ENCODE results near the gene AFF4. TPM values are rescaled to one million over a fixed set of nuclear protein-coding genes. Genes with fewer than 3 reads are reported as not detected.
"Not testable (repeated sequence)": the region's sequence is repeated elsewhere in the genome, so short reads cannot be mapped to it uniquely, and the experiment has no call there.

The AFF4 gene
- polyA plus RNA-seq (2013, experiment 1 of 2): 31.4 TPM
- 33.2 TPM for polyA plus RNA-seq (2013, experiment 2 of 2)

DNA sequence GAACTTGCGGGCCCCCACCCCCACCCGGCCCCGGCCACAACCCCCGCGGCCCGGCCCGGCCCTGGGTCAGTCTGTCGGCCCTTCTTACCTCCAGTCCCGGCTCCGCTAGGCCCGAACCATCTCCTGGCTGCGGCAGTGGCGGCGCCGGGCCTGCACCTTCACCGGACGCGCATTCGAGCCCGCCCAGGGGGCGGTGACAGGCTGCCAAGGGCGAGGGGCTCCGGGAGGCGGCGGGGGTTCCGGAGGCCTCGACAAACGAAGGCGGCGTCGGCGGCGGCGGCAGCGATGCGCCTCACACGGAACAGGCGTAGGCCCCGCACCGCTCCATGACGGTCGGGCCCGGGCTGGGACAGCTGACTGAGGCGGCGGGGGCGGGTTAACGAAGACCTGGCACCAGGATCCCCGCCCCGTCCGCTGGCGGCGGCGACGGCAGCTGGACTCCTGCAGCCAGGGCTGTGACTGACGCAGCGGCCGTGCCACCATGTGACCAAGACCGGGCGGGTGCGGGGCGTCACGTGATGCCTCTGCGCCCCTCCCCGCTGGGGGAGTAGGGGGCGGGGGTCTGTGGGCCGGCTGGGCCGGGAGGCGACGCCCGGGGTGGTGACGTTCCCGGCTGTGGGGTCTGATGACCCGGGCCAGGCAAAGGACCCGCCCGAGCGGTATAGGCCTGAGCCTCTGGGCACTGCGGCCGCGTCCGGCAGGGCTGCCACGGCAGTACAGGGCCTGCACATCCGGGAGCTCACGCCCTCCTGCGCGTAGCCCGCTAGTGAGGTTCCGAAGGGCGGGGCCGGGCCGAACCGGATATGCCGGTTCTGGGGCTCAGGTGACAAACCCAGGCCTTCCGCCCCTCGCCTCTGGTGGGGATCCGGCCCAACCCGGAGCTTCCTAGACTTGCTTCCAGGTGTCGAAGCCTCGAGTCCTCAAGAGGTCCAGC lies at the start of gene AFF4:
TSS of gene AFF4 (minus strand) at position 464 of the 934 bp plus-strand sequence. CDS start 26,445 bp downstream, outside the sequence.
- H3K4me1 ChIP-seq (ENCODE audit: insufficient read depth, low read length): no peaks in the 10 kb centered on the region
- H3K4me3 ChIP-seq (ENCODE audit: low read length): peak within 1 kb of the TSS; percentile 91
- peaks cover 5% of the 10 kb centered on the region; the same call in 1 of the 2 replicates for H3K36me3 ChIP-seq (ENCODE audit: insufficient read depth, low read length)
- H3K27ac ChIP-seq (ENCODE audit: low read depth, low read length): peak within 1 kb of the TSS; percentile 93
- H3K9ac ChIP-seq (ENCODE audit: low read depth, low read length): peak within 1 kb of the TSS; percentile 97
- H3K9me3 ChIP-seq (ENCODE audit: insufficient read depth, low read depth, low read length): no peaks in the 10 kb centered on the region
- no peaks in the 10 kb centered on the region for H3K27me3 ChIP-seq (ENCODE audit: insufficient read depth, low read length)
- under 1% methylated on average over 98 of the region's 98 CpGs for WGBS

GRCh38 chr5:133008455-133008854 lies 45.0 kb upstream of the AFF4 start:
- H3K36me3 ChIP-seq (ENCODE audit: insufficient read depth, low read length): peaks cover 32% of the 10 kb centered on the region
- H3K4me3 ChIP-seq (ENCODE audit: low read length); H3K9ac ChIP-seq (ENCODE audit: low read depth, low read length); H3K27ac ChIP-seq (ENCODE audit: low read depth, low read length); H3K27me3 ChIP-seq (ENCODE audit: insufficient read depth, low read length); H3K9me3 ChIP-seq (ENCODE audit: insufficient read depth, low read depth, low read length); H3K4me1 ChIP-seq (ENCODE audit: insufficient read depth, low read length): not testable (repeated sequence)
- 83% methylated on average over 6 of the region's 6 CpGs for WGBS

- H3K4me3 ChIP-seq (ENCODE audit: low read length): no peak overlapping the region
- H3K27me3 ChIP-seq (ENCODE audit: insufficient read depth, low read length): no peaks in the 10 kb centered on the region
- no peaks in the 10 kb centered on the region for H3K9me3 ChIP-seq (ENCODE audit: insufficient read depth, low read depth, low read length)
- H3K36me3 ChIP-seq (ENCODE audit: insufficient read depth, low read length): peaks cover 40% of the 10 kb centered on the region
- no peak overlapping the region for H3K9ac ChIP-seq (ENCODE audit: low read depth, low read length)
- H3K27ac ChIP-seq (ENCODE audit: low read depth, low read length): no peak overlapping the region
- no peaks in the 10 kb centered on the region for H3K4me1 ChIP-seq (ENCODE audit: insufficient read depth, low read length)
- WGBS: 80% methylated on average over 1 of the region's 1 CpG
Observed at GRCh38 chr5:133006653-133007052, 43.2 kb upstream of the AFF4 start.

DNA sequence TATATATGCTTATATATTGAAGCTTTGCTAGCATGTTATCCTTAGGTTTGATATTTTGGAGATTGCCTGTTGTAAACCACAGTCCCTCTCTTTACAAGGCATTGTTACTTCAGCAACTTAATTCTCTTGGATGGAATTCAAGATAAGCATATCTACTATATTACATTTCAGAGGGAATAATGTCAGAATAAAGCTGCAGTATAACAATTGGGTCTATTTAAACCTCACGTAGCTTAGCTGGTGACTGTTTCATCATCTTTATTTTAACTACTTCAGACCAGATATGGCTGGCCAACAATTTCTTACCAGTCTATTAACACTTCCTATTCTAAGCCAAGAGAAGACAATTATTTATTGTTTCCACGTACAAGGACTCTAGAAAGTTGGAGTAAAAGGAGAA lies 35.8 kb upstream of the AFF4 start:
- H3K27ac ChIP-seq (ENCODE audit: low read depth, low read length): no peak overlapping the region
- 98% methylated on average over 2 of the region's 2 CpGs for WGBS
- H3K4me3 ChIP-seq (ENCODE audit: low read length): no peak overlapping the region

DNA sequence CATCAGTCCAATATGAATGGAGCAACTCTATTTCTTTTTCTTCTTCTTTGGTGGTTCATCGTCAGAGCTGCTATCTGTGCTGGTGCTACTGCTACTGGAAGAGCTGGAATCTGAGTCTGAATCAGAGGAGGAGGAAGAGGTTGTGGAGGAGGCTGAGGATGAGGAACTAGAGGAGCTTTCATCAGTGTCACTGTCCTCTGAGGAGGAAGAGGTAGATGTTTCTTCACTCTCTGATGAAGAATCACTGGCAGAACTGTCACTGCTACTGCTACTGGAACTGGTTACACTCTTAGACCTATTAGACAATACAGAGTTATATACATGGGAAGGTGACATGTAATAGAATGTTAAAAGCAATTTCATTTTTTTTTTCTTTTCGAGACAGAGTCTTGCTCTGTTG lies 35.1 kb upstream of the AFF4 start:
- no peaks in the 10 kb centered on the region for H3K4me1 ChIP-seq (ENCODE audit: insufficient read depth, low read length)
- H3K27me3 ChIP-seq (ENCODE audit: insufficient read depth, low read length): no peaks in the 10 kb centered on the region
- no peak overlapping the region for H3K9ac ChIP-seq (ENCODE audit: low read depth, low read length)
- H3K36me3 ChIP-seq (ENCODE audit: insufficient read depth, low read length): peaks cover 20% of the 10 kb centered on the region
- no peak overlapping the region for H3K4me3 ChIP-seq (ENCODE audit: low read length)
- H3K9me3 ChIP-seq (ENCODE audit: insufficient read depth, low read depth, low read length): no peaks in the 10 kb centered on the region
- WGBS: 100% methylated on average over 2 of the region's 2 CpGs
- no peak overlapping the region for H3K27ac ChIP-seq (ENCODE audit: low read depth, low read length)

More for the DNA sequence above, 35.8 kb upstream of the AFF4 start:
- no peaks in the 10 kb centered on the region for H3K4me1 ChIP-seq (ENCODE audit: insufficient read depth, low read length)
- peaks cover 24% of the 10 kb centered on the region for H3K36me3 ChIP-seq (ENCODE audit: insufficient read depth, low read length)
- no peaks in the 10 kb centered on the region for H3K9me3 ChIP-seq (ENCODE audit: insufficient read depth, low read depth, low read length)
- H3K27me3 ChIP-seq (ENCODE audit: insufficient read depth, low read length): no peaks in the 10 kb centered on the region
- no peak overlapping the region for H3K9ac ChIP-seq (ENCODE audit: low read depth, low read length)

DNA sequence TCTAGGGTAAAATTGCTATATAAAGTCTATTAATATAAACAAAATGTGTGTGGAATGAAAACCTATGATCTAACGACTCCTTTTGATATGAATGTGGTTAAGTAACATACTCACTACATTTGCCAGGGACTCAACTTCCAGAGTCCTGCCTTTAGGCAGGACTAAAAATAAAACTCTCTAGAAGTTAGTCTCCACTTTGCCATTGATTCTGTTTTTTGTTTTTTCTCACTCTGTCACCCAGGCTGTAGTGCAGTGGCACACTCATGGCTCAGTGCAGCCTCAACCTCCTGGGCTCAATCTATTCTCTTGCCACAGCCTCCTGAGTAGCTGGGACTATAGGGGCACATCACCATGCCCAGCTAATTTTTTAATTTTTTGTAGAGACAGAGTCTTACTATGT lies 32.9 kb upstream of the AFF4 start:
- no CpG with 5 or more reads among the region's 1 CpG for WGBS
- no peaks in the 10 kb centered on the region for H3K9me3 ChIP-seq (ENCODE audit: insufficient read depth, low read depth, low read length)
- H3K27ac ChIP-seq (ENCODE audit: low read depth, low read length): no peak overlapping the region
- H3K9ac ChIP-seq (ENCODE audit: low read depth, low read length): no peak overlapping the region
- no peak overlapping the region for H3K4me3 ChIP-seq (ENCODE audit: low read length)
- H3K4me1 ChIP-seq (ENCODE audit: insufficient read depth, low read length): no peaks in the 10 kb centered on the region
- H3K27me3 ChIP-seq (ENCODE audit: insufficient read depth, low read length): no peaks in the 10 kb centered on the region
- peaks cover 8% of the 10 kb centered on the region for H3K36me3 ChIP-seq (ENCODE audit: insufficient read depth, low read length)

DNA sequence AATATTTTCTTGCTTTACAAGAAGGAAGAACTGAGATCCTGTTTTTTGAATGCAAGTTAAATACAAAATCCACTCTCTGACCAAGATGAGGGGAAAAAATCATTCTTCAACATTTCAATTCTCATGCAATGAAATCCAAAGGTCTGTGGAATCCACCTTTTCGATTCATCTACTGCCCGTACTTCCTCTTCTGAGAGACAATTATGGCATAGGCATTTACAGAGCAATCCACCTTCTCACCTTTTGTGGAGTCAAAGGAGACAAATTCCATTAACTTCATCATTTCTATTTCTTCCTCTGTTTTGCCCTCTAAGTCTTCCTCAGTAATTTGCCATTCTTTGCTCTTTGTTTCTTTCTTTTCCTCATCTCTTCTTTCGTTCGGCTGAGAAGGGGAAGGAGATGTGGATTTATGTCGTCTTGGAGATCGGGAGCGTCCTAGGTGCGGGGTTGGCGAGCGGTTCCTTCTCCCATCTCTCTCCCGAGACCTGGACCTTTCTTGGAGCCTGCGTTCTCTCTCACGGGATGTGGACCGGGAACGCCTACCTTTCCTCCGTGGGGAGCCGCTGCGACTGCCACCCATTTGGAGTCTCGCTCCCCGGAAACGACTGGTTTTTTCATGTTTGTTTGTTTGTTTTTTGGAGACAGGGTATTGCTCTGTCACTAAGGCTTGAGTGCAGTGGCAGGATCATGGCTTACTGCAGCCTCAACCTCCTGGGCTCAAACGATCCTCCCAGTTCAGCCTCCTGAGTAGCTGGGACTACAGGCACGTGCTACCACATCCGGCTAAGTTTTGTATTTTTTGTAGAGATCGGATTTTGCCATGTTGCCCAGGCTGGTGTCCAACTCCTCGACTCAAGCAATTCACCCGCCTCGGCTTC lies 24.3 kb upstream of the AFF4 start:
- Histone ChIP-seq H3K36me3 (ENCODE audit: insufficient read depth, low read length) (no peaks in the 10 kb centered on the region), H3K9ac (ENCODE audit: low read depth, low read length) (no peak overlapping the region), H3K27me3 (ENCODE audit: insufficient read depth, low read length) (no peaks in the 10 kb centered on the region), H3K4me3 (ENCODE audit: low read length) (no peak overlapping the region), H3K4me1 (ENCODE audit: insufficient read depth, low read length) (no peaks in the 10 kb centered on the region), H3K27ac (ENCODE audit: low read depth, low read length) (no peak overlapping the region), H3K9me3 (ENCODE audit: insufficient read depth, low read depth, low read length) (no peaks in the 10 kb centered on the region)
- WGBS: 93% methylated on average over 25 of the region's 28 CpGs

GRCh38 chr5:132982971-132983370 lies 19.5 kb upstream of the AFF4 start:
- 92% methylated on average over 20 of the region's 30 CpGs for WGBS
- H3K4me3 ChIP-seq (ENCODE audit: low read length); H3K9ac ChIP-seq (ENCODE audit: low read depth, low read length); H3K36me3 ChIP-seq (ENCODE audit: insufficient read depth, low read length); H3K4me1 ChIP-seq (ENCODE audit: insufficient read depth, low read length); H3K9me3 ChIP-seq (ENCODE audit: insufficient read depth, low read depth, low read length); H3K27me3 ChIP-seq (ENCODE audit: insufficient read depth, low read length); H3K27ac ChIP-seq (ENCODE audit: low read depth, low read length): not testable (repeated sequence)

DNA sequence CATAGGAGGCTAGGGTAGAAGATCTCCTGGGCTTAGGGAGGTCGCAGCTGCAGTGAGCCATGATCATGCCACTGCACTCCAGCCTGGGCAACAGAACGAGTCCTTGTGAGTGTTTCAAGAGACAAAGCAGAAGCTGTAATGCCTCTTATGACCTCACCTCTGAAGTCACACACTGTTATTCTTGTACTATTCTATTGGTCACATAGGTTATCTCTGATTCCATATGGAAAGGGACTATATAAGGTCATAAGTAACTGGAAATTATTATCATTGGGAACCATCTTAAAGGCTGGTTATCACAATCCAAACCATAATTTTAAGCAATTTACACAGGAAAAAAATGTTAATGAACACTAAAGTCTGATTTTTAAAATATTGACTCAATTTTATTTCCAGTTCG lies 17.9 kb upstream of the AFF4 start:
- Histone ChIP-seq H3K27ac (ENCODE audit: low read depth, low read length) (no peak overlapping the region), H3K4me1 (ENCODE audit: insufficient read depth, low read length) (no peaks in the 10 kb centered on the region), H3K4me3 (ENCODE audit: low read length) (no peak overlapping the region), H3K36me3 (ENCODE audit: insufficient read depth, low read length) (no peaks in the 10 kb centered on the region), H3K9me3 (ENCODE audit: insufficient read depth, low read depth, low read length) (no peaks in the 10 kb centered on the region), H3K9ac (ENCODE audit: low read depth, low read length) (no peak overlapping the region), H3K27me3 (ENCODE audit: insufficient read depth, low read length) (no peaks in the 10 kb centered on the region)
- WGBS: 87% methylated on average over 2 of the region's 3 CpGs

DNA sequence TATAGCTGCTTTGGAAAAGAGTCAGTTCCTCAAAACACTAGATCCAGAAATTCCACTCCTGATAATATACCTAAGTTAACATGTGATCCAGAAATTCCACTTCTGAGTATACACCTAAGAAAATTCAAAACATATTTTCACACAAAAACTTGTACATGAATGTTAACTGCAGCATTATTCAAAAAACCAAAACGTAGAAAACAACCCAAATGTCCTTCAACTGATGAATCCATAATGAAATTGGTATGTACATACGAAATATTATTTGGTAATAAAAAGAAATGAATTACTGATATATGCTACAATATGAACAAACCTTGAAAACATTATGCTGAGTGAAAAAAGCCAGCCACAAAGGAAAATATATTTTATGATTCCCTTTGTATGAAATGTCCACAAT lies 16.5 kb upstream of the AFF4 start:
- H3K27me3 ChIP-seq (ENCODE audit: insufficient read depth, low read length): no peaks in the 10 kb centered on the region
- 57% methylated on average over 1 of the region's 2 CpGs for WGBS
- no peak overlapping the region for H3K4me3 ChIP-seq (ENCODE audit: low read length)
- no peak overlapping the region for H3K27ac ChIP-seq (ENCODE audit: low read depth, low read length)
- H3K36me3 ChIP-seq (ENCODE audit: insufficient read depth, low read length): no peaks in the 10 kb centered on the region
- H3K4me1 ChIP-seq (ENCODE audit: insufficient read depth, low read length): no peaks in the 10 kb centered on the region
- no peaks in the 10 kb centered on the region for H3K9me3 ChIP-seq (ENCODE audit: insufficient read depth, low read depth, low read length)
- no peak overlapping the region for H3K9ac ChIP-seq (ENCODE audit: low read depth, low read length)

GRCh38 chr5:132979367-132979940 lies 16.0 kb upstream of the AFF4 start:
- WGBS: 91% methylated on average over 3 of the region's 3 CpGs
- Histone ChIP-seq H3K36me3 (ENCODE audit: insufficient read depth, low read length) (no peaks in the 10 kb centered on the region), H3K9me3 (ENCODE audit: insufficient read depth, low read depth, low read length) (no peaks in the 10 kb centered on the region), H3K27ac (ENCODE audit: low read depth, low read length) (no peak overlapping the region), H3K4me1 (ENCODE audit: insufficient read depth, low read length) (no peaks in the 10 kb centered on the region), H3K9ac (ENCODE audit: low read depth, low read length) (no peak overlapping the region), H3K27me3 (ENCODE audit: insufficient read depth, low read length) (no peaks in the 10 kb centered on the region), H3K4me3 (ENCODE audit: low read length) (no peak overlapping the region)
